Posterior vena cava (tissue), 2 donors: ENCODE results near the gene ACTG1. TPM values are rescaled to one million over a fixed set of nuclear protein-coding genes. Genes with fewer than 3 reads are reported as not detected.

Experiments
- DNase-seq: peaks from one replicate; pipeline ENCODE4 v3.0.0-alpha.2; 2020; ENCODE audit warnings: low spot score
- intact Hi-C, 2 donors: fragments of 100-400 bp; cut with DNase I; formaldehyde crosslinking; loops; one replicate each; pipeline versions ENCODE4 v1.14.1 to v1.14.2; 2022 to 2023
- total RNA-seq, 2 donors: library from RNA; stranded (reverse); fragmentation: NEBNext Ultra II Directional; extraction: Animal tissue kit (Norgen Biotek cat#: 25700); gene quantifications; one replicate each; pipeline ENCODE4 v1.2.1, GENCODE V29; 2021
- donor health status: DM: yes; HTN: yes; CAD: no.
- donor health status: DM: yes; HTN: yes; CAD: no.

Gene ACTG1
- total RNA-seq, 2 donors from 2014 or later, result 1,410 to 1,809 TPM

GRCh38 chr17:81522491-81523401 lies 10.1 kb upstream of the ACTG1 start:
- intact Hi-C loops, result loop anchor here in 1 of 2 donors (10.0 kb wide), 1 partner anchor 82 kb away; no protein-coding TSS in a partner anchor
- no peak for DNase-seq

DNA sequence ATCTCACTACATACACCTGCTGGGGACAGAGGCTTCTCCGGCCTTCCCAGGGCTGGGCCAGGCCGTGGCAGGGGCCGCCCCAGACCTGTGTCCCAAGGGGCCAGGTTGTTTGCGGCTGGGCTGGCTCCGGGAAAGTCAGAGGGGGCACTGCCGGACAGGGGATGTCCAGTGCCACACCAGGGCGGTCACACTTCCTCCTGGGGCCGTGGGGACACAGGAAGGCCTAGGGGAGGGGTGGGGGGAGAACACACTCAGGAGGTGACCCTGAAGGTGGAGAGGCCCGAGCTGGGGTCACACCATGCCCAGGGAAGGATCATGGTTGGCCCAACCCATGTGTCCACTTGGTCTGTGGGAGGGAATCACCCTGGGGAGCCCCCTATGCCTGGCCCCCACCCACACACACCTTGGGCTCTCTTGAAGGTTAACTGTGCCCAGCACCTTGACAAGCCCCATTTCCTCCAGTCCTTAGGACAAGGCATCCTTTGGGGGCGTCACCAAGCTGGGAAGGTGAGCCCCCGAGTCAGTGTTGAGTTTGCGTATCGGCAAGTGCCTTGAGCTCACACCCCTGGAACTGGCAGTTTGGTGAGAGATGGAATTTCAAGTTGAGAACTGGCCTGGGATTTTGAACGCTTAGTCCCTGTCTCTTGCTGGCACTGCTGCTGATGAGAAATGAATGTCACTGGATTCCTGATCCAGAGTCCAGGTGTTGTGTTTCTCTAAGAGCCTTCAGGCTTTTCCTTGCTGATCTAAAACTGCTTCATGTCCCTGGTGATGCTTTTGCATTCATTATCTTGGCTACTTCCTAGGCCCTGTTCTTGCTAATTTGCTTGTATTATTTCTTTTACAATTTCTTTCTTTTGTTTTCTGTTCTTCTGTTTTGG lies 7.7 kb upstream of the ACTG1 start:
- intact Hi-C loops, result loop anchor here in 1 of 2 donors (10.0 kb wide), 1 partner anchor 85 kb away; no protein-coding TSS in a partner anchor
- DNase-seq, result no peak

- intact Hi-C loops, result loop anchor here in 1 of 2 donors (10.0 kb wide), 1 partner anchor 85 kb away; no protein-coding TSS in a partner anchor
- no peak for DNase-seq
Measured at GRCh38 chr17:81519284-81520020, 6.9 kb upstream of the ACTG1 start.

DNA sequence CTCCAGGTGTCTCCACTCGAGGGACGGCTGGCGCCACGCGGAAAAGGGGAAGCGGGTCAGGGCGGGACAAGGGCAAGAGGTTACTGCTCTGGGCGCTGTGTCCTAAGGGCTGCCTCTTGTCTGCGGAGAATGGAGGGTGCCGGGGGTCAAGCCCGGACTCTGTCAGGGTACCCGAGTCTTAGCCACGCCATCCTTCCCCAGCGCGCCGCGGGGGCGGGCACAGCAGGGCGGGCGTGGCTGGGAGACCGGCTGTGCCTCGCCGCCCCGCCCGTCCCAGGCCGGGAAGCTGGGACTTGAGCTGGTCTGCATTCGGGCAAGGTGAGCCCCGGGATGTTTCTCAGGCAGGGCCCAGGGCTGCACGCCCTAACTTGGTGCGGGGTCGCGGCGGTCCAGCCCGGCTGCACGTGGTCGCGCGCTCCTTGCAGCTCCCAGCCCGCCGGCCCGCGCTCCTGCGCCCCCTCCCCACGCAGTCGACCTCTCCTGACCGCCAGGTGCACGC lies 6.2 kb upstream of the ACTG1 start:
- DNase-seq, result no peak
- intact Hi-C loops, result no loop called here

GRCh38 chr17:81518113-81518784 lies 5.7 kb upstream of the ACTG1 start:
- intact Hi-C loops, result no loop called here
- no peak for DNase-seq

DNA sequence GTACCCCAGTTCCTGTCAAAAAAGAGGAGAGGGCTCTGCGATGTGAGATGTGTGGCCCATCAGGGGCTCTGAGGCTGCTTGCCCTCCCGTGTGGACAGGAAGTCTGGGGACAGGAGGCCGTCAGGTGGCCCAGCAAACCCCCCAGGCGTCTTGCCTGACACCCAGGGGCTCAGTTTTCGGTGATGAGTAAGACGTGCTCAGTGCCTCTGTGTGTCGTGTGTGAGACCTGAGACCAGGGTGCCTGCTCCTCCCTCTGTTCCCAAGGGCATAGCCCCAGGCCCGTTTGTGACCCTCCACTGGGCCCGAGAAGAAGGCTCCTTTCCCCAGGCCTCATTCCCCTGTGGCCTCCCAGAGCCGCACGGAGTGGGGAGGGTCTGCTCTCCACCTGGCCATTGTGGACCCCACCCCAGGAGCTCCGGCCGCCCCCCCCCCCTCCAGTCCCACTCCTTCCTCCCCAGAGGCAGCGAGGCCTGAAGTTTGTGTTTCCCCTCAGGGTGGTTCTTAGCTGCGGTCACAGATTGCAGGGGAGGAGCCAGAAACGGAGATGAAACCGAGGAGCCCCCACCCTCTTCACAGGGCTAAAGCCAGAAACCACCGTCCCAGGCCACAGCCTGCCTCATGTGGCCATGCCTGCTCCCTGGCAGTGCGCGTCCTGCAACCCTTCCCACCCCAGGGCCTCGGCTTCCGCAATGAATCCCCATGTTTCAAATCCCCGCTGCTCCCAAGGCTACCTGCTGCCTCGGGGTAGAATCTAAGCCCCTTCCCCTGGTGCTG lies 4.9 kb upstream of the ACTG1 start:
- intact Hi-C loops, result no loop called here
- peak; percentile 80 for DNase-seq

GRCh38 chr17:81517009-81517338 lies 4.4 kb upstream of the ACTG1 start:
- no peak for DNase-seq
- intact Hi-C loops, result no loop called here

- DNase-seq, result peak; percentile 76
- intact Hi-C loops, result no loop called here
Measured at GRCh38 chr17:81516439-81516838, 3.8 kb upstream of the ACTG1 start.

GRCh38 chr17:81515530-81516041 lies 3.0 kb upstream of the ACTG1 start:
- intact Hi-C loops, result no loop called here
- peak; percentile 78 for DNase-seq

GRCh38 chr17:81514739-81515529 lies 2.3 kb upstream of the ACTG1 start:
- DNase-seq, result peak; percentile 95

DNA sequence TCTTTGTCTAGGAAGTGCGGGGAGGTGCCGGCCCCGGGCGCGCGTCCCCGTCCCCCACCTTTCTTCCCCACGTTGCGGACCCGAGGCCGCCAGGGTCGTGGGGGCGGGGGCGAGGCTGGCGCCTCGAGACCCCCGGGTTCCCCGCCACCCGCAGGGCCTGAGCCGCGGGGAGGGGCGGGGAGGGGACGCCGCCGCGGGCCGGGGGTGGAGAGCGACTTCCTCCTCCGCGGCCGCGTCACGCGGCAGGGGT lies 1.8 kb upstream of the ACTG1 start:
- intact Hi-C loops, result no loop called here

More at GRCh38 chr17:81514739-81515529, 2.3 kb upstream of the ACTG1 start:
- intact Hi-C loops, result no loop called here

GRCh38 chr17:81513753-81514488 lies 1.3 kb upstream of the ACTG1 start:
- intact Hi-C loops, result no loop called here
- peak; percentile 92 for DNase-seq

More for the DNA sequence above, 1.8 kb upstream of the ACTG1 start:
- DNase-seq, result no peak

DNA sequence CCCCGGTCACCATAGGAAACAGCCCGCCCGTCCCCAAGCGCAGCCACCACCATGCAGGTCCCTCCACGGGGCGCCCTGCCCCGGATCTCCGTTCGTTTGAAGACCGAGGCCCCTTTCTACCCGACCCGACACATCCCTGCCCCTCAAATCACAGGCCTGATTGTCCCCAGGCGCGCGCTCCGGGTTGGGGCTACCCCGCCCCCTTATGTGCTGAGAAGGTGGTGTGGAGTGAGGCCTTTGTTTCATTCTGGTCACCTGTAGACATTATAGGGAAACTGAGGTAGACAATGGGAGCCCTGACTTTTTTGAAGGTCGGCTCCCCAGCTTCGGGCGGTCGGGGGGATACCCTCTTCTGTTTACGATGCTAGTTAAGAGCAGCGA lies 763 bp upstream of the ACTG1 start:
- peak; percentile 90 for DNase-seq
- intact Hi-C loops, result no loop called here

- intact Hi-C loops, result loop anchor here in 1 of 2 donors (2.0 kb wide), 1 partner anchor 115 kb away; no protein-coding TSS in a partner anchor
- DNase-seq, result no peak
Measured at GRCh38 chr17:81511804-81512561, 616 bp downstream of the ACTG1 start.

GRCh38 chr17:81511554-81511803 lies 1.1 kb downstream of the ACTG1 start:
- DNase-seq, result no peak
- intact Hi-C loops, result loop anchor here in 1 of 2 donors (2.0 kb wide), 1 partner anchor 115 kb away; no protein-coding TSS in a partner anchor
